ENCODE data around the gene GIGYF2.
"Not testable (repeated sequence)": the region's sequence is repeated elsewhere in the genome, so short reads cannot be mapped to it uniquely, and the experiment has no call there.

GIGYF2 gene

GRCh38 chr2:232893834-232894233, 196.7 kb downstream of the GIGYF2 start:
- DNase-seq (ENCODE audit: low spot score) = no peak

- DNase-seq (ENCODE audit: low spot score) = no peak
Observed at GRCh38 chr2:232894251-232894650, 197.1 kb downstream of the GIGYF2 start.

GRCh38 chr2:232894746-232895145, 197.6 kb downstream of the GIGYF2 start:
- no peak for DNase-seq (ENCODE audit: low spot score)

DNA sequence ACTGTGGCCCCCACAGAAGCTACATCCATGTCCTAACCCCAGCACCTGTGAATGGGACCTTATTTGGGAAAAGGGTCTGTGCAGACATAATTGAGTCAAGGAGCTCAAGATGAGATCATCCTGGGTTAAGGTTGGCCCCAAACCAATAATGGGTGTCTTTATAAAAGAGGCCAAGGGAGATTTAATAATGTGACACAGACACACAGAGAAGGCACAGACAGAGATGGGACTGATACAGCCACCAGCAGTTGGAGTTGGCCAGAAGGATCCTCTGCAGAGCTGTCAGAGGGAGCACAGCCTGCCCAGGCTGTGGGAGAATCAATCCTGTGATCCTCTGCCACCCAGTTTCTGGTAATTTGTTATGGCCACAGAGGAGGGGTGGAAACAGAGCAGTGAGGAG, 199.0 kb downstream of the GIGYF2 start:
- DNase-seq (ENCODE audit: low spot score) = no peak

- no peak for DNase-seq (ENCODE audit: low spot score)
Observed at GRCh38 chr2:232896720-232897597, 199.8 kb downstream of the GIGYF2 start.

DNA sequence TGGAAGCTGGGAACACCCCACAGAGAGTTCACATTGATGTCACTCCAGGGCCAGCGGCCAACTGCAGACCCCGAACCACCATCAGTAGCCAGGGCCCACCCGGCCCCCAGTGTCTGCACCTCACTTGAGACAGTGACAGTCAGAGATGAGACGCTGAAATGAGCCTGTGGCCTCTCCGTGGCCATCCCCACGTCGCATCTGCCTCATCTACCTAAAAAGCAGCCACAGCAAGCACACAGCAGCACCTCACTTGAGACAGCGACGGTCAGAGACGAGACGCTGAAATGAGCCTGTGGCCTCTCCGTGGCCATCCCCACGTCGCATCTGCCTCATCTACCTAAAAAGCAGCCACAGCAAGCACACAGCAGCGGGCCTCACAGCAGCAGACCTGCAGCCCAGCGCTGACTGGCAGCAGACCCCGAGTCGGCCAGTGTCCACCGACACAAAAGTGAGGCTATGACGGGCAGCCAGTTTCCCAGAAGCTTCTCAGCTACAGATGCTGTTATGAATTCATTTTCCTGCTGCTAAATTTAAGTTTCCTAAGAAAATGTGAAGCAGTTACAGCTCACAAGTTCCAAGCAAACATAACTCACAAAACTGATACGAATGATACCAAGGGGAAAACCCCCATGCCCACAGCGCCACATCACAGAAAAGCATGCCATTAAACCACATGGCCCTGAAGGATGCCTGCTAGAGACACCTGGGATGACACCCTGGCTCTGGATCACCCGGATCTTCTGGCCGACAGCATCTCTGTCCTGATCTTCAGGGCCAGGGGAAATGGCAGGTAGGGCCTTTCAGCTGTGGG, 200.7 kb downstream of the GIGYF2 start:
- no peak for DNase-seq (ENCODE audit: low spot score)

DNA sequence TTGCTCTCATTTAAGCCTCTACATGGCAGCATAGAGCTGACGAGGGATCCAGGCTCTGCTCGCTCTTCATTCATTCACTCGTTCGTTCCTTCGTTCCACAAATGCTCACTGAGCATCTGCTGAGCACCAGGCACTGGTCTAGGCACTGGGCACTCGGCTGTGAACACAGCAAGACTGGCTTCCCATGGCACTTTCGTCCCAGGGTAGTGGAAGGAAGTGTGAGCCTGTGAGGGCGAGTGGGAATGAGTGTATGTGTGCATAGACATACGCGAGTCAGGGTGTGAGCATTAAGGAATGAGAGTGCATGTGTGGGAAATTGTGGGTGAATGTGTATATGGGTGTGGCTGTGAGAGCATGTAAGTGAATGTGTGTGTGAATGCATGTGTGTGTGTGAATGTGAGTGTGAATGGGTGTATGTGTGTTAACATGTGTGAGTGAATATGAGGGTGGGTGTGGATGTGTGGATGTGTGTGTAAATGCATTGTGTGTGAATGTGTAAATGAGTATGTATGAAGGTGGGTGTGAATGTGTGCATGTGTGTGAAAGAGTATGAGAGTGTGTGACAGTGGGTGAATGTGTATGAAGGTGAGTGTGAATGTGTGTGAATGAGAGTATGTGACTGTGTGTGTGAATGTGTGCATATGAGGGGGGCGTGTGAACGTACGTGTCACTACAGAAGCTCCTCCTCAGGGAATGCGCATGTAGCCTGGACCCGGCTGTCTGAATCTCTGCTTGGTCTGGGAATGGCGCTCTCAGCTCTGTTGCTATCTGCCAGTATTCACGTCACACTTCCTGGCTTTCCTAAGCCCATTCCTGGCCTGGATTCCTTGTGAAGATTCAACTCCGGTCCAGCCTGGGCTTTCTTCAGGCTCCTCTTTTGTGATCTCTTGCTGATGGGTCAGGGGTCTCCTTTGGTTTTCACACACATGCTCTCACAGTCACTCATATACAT, 201.7 kb downstream of the GIGYF2 start:
- peak; percentile 64 for DNase-seq (ENCODE audit: low spot score)

- no peak for DNase-seq (ENCODE audit: low spot score)
Observed at GRCh38 chr2:232900811-232901735, 203.9 kb downstream of the GIGYF2 start.

DNA sequence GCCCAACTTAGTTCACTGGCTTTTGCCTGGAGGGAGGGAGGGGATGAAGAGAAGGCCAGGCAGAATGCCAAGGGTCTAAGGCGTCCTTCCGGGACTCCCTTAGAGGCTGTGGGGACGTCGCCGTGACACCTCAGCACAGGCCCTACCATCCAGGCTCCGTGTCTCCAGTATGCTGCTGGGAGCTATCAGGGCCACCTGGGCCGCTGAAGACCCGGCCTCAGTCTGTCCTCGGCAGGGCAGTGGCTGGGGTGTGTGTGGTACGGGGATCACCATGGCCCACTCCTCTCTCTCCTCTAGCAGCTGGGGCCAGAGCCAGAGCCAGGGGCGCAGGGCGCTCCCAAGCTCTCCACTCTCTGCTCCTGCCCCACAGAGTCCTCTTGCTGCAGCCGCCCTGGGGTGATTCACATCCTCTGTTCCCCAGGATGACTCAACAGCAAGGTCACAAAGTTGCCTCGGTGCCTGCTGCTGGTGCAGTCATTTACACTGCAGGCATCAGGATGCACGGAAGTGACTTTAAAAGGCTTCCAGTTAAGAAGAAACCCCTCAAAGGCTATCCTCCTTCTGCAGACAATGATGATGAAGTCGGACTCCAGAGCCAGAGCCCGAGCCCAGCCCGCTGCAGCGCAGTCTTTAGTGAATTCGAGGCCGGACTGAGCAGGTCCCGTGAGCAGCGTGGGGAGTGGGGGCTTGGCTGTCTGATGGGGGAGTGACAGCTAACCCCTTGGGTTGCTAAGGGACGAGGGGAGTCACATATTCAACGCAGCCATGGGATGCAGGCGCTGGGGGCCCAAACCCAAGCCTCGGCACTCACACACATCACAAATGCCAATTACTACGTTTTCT, 204.8 kb downstream of the GIGYF2 start:
- peak; percentile 96 for DNase-seq (ENCODE audit: low spot score)

DNA sequence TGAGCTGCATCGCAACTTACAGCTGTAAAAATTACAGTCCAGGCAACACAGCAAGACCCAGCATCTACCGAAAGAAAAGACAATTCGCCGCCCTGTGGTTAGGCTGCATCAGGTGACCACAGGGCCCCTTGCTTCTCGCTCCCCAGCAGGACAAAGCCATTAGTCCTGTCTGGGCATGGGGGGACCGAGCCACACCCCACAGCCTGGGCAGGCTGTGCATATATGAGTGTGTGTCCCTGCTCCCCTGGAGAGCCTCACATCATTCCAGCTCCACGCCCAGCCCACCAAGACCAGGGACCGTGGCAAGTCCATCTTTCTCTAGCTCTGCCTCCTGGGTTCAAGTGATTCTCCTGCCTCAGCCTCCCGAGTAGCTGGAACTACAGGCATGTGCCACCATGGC, 206.9 kb downstream of the GIGYF2 start:
- no peak for DNase-seq (ENCODE audit: low spot score)

DNA sequence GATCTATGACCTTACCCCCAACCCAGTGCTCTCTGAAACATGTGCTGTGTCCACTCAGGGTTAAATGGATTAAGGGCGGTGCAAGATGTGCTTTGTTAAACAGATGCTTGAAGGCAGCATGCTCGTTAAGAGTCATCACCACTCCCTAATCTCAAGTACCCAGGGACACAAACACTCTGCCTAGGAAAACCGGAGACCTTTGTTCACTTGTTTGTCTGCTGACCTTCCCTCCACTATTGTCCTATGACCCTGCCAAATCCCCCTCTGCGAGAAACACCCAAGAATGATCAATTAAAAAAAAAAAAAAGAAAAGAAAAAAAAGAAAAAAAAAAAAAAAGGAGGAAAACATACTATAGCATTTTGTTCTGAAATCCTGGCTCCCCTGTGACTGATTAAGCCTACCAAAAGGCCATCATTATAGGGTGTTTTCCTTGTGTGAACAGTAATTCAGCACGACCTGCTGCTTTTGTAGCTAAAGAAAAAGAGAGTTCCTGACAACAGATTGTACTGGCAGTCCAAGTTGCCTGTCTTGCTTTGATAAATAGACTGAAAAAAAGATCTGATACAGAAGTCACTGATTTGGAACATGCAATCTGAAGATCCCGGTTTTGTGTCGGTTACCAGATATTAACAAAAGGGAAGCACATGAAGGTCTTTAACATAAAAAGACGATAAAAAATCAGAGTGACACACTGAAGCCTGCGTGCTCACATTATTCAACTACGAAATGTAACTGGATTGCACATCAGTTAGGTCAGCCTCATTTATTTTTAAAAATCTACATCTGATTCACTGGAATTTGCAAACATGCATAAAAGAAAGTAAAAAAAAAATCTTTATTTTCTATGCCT, 210.0 kb downstream of the GIGYF2 start:
- not testable (repeated sequence) for DNase-seq (ENCODE audit: low spot score)

- not testable (repeated sequence) for DNase-seq (ENCODE audit: low spot score)
Observed at GRCh38 chr2:232907718-232908085, 210.6 kb downstream of the GIGYF2 start.

DNA sequence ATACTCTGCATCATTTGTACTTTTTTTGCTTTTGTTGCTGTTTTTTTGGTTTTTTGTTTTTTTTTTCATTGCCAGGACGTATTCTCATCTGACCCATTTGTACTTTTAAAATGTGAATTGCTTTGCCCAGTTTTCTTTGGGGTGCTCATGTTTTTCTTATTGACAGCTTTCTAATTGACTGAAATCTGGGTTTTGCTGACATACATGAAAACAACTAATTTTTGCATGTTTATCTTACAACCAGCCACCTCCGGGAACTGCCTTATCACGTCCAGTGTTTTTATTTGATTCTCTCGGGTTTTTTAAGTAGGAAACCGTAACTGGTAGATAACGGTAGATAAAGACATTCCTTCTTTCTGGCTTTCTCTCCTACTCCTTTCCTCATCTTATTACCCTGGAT, 211.6 kb downstream of the GIGYF2 start:
- DNase-seq (ENCODE audit: low spot score) = no peak
